GM23338 (cell line): ENCODE data around the gene ZNRF1. TPM values are rescaled to one million over a fixed set of nuclear protein-coding genes. Genes with fewer than 3 reads are reported as not detected.
A peak's percentile ranks its signal among the peaks of the same experiment; 100 is the strongest.

Source experiments
- ATAC-seq: fragments of 200-7000 bp; cut with Tn5 transposase; 3 replicates; pipeline ENCODE4 v1.9.1; 2020
- DNase-seq: peaks from one replicate; pipeline ENCODE4 v3.0.0-alpha.2; 2015; ENCODE audit warnings: low spot score
- H2AFZ ChIP-seq: fragments of 200-600 bp; sonication (generic); 2 replicates; pipeline ENCODE4 v1.8.0; 2016; ENCODE audit warnings: antibody characterized with exemption, mild to moderate bottlenecking, moderate library complexity
- H3F3A ChIP-seq: fragments of 200-600 bp; sonication (generic); replicated peaks from 2 replicates; pipeline ENCODE4 v1.8.0; 2017; ENCODE audit warnings: antibody characterized with exemption, mixed run types, low read depth
- H3K27ac ChIP-seq: fragments of 200-600 bp; sonication (generic); 2 replicates; pipeline ENCODE4 v1.6.1; 2016; ENCODE audit warnings: low read depth
- H3K27me3 ChIP-seq: fragments of 200-600 bp; sonication (generic); 2 replicates; pipeline ENCODE4 v1.8.0; 2016; ENCODE audit warnings: mild to moderate bottlenecking, mixed run types, moderate library complexity; ENCODE audit not compliant: insufficient read depth
- H3K36me3 ChIP-seq: fragments of 200-600 bp; sonication (generic); 2 replicates; pipeline ENCODE4 v1.8.0; 2016; ENCODE audit warnings: mild to moderate bottlenecking; ENCODE audit not compliant: insufficient read depth
- H3K4me1 ChIP-seq: fragments of 200-600 bp; sonication (generic); 2 replicates; pipeline ENCODE4 v1.8.0; 2016; ENCODE audit warnings: mild to moderate bottlenecking, moderate library complexity; ENCODE audit not compliant: insufficient read depth
- H3K4me2 ChIP-seq: fragments of 200-600 bp; sonication (generic); 2 replicates; pipeline ENCODE4 v1.7.1; 2017; ENCODE audit warnings: mixed run types
- H3K4me3 ChIP-seq: fragments of 200-600 bp; sonication (generic); 2 replicates; pipeline ENCODE4 v1.6.1; 2016; ENCODE audit warnings: mixed run types
- H3K79me2 ChIP-seq: fragments of 200-600 bp; sonication (generic); replicated peaks from 2 replicates; pipeline ENCODE4 v1.8.0; 2017; ENCODE audit warnings: mild to moderate bottlenecking; ENCODE audit not compliant: insufficient read depth
- H3K9me2 ChIP-seq: fragments of 200-600 bp; sonication (generic); 2 replicates; pipeline ENCODE4 v1.8.0; 2017; ENCODE audit not compliant: insufficient read depth
- H4K20me1 ChIP-seq: fragments of 200-600 bp; sonication (generic); replicated peaks from 2 replicates; pipeline ENCODE4 v1.8.0; 2017; ENCODE audit warnings: mild to moderate bottlenecking; ENCODE audit not compliant: insufficient read depth
- H3K27ac Mint-ChIP-seq: 2 replicates; pipeline ENCODE4 v1.8.0; 2020; ENCODE audit warnings: inconsistent platforms, mild to moderate bottlenecking, moderate library complexity, mixed read lengths
- H3K27me3 Mint-ChIP-seq: 3 replicates; pipeline ENCODE4 v1.8.0; 2022; ENCODE audit warnings: low read depth, mild to moderate bottlenecking, moderate library complexity, mixed read lengths, inconsistent platforms; ENCODE audit not compliant: insufficient read depth, poor library complexity
- H3K36me3 Mint-ChIP-seq: 3 replicates; pipeline ENCODE4 v1.8.0; 2021; ENCODE audit warnings: low read depth, mild to moderate bottlenecking, inconsistent platforms, moderate library complexity, mixed read lengths
- H3K4me1 Mint-ChIP-seq: 3 replicates; pipeline ENCODE4 v1.8.0; 2020; ENCODE audit warnings: mild to moderate bottlenecking, inconsistent platforms, mixed read lengths
- H3K4me3 Mint-ChIP-seq: 3 replicates; pipeline ENCODE4 v1.8.0; 2021; ENCODE audit warnings: moderate library complexity, mild to moderate bottlenecking, inconsistent platforms, mixed read lengths
- H3K9me3 Mint-ChIP-seq: 3 replicates; pipeline ENCODE4 v1.8.0; 2020; ENCODE audit warnings: moderate library complexity, mild to moderate bottlenecking, inconsistent platforms, mixed read lengths
- CREB1 ChIP-seq: fragments of 250-450 bp; sonication (Bioruptor Pico); IDR thresholded peaks from 2 replicates; pipeline ENCODE4 v1.5.0; 2020; ENCODE audit warnings: low read depth, mild to moderate bottlenecking, moderate library complexity
- EZH2 ChIP-seq: fragments of 200-600 bp; sonication (generic); IDR thresholded peaks from one replicate; pipeline ENCODE4 v1.8.0; 2017; ENCODE audit warnings: antibody characterized with exemption, mild to moderate bottlenecking, low read depth; ENCODE audit not compliant: unreplicated experiment
- EZH2phosphoT487 ChIP-seq: fragments of 200-600 bp; sonication (generic); IDR thresholded peaks from one replicate; pipeline ENCODE4 v1.8.1; 2018; ENCODE audit warnings: antibody characterized with exemption; ENCODE audit not compliant: unreplicated experiment
- JUNB ChIP-seq: IDR thresholded peaks from one replicate; pipeline ENCODE4 v1.6.1; 2016; ENCODE audit warnings: antibody characterized with exemption; ENCODE audit not compliant: unreplicated experiment
- NANOG ChIP-seq: IDR thresholded peaks from 2 replicates; pipeline ENCODE4 v1.6.1; 2016; ENCODE audit warnings: antibody characterized with exemption, borderline replicate concordance
- POLR2AphosphoS5 ChIP-seq: IDR thresholded peaks from 2 replicates; pipeline ENCODE4 v1.6.1; 2016; ENCODE audit warnings: antibody characterized with exemption, low read depth
- ZNF114 ChIP-seq: fragments of 250-450 bp; sonication (Bioruptor Pico); IDR thresholded peaks from 2 replicates; pipeline ENCODE4 v1.5.0; 2020; ENCODE audit warnings: mild to moderate bottlenecking, moderate library complexity
- ZNF331 ChIP-seq: fragments of 250-450 bp; sonication (Bioruptor Pico); IDR thresholded peaks from 2 replicates; pipeline ENCODE4 v1.5.0; 2020; ENCODE audit warnings: low read depth, mild to moderate bottlenecking, moderate library complexity
- polyA plus RNA-seq: library from polyadenylated mRNA; unstranded; fragments of >200 nt; fragmentation: Nextera tagmentation; extraction: Ambion mirVana; gene quantifications from 2 replicates; pipeline ENCODE4 v1.2.1, GENCODE V29; 2016
- total RNA-seq: library from RNA; depleted of rRNA; stranded (reverse); fragments of >200 nt; shearing (Covaris generic); gene quantifications from 2 replicates; pipeline ENCODE4 v1.2.3, GENCODE V29; 2014
- TF ChIP-seq, protein P1 (sequence below): IDR thresholded peaks from 2 replicates; pipeline ENCODE4 v1.6.1; 2016; ENCODE audit warnings: antibody characterized with exemption
- TF ChIP-seq, protein P2 (sequence below): fragments of 250-450 bp; sonication (Bioruptor Pico); IDR thresholded peaks from 2 replicates; pipeline ENCODE4 v1.5.0; 2020; ENCODE audit warnings: mild to moderate bottlenecking, moderate library complexity
- TF ChIP-seq, protein P3 (sequence below), 2 experiments: fragments of 200-600 bp in 1 of 2; sonication (generic) in 1 of 2; conservative IDR thresholded peaks; 2 replicates each; pipeline versions ENCODE4 v1.5.1 to v1.6.1; 2016 to 2017; ENCODE audit warnings: antibody characterized with exemption in 2 of 2, low read depth in 2 of 2, mild to moderate bottlenecking in 2 of 2, moderate library complexity in 1 of 2

ZNRF1 gene
- total and polyA plus RNA-seq, 2 experiments from 2014 or later: 22.4 to 42.1 TPM

GRCh38 chr16:75148311-75149195 is 149.7 kb downstream of the ZNRF1 start, which contains the start of gene ZFP1:
TSS of gene ZFP1 (plus strand) at chr16:75148524. CDS start at chr16:75152952, 4,428 bp downstream.
- Mint-ChIP-seq H3K4me3 (peak within 1 kb of the TSS; percentile 96), H3K4me1 (no peaks in the 10 kb centered on the region), H3K27me3 (peaks cover 10% of the 10 kb centered on the region), H3K27ac (peak within 1 kb of the TSS; percentile 93), H3K9me3 (peaks cover 46% of the 10 kb centered on the region), H3K36me3 (peaks cover 36% of the 10 kb centered on the region)
- no peaks in the 10 kb centered on the region for H3K27me3 ChIP-seq
- 0 out of 2 replicates have a peak, but pooled peaks cover 3% of the 10 kb centered on the region for H3F3A ChIP-seq
- peak; percentile 93 for ATAC-seq
- H4K20me1 ChIP-seq: peaks cover 2% of the 10 kb centered on the region; the same call in 1 of the 2 replicates
- peaks cover 2% of the 10 kb centered on the region; the same call in 1 of the 2 replicates for H3K36me3 ChIP-seq
- H3K79me2 ChIP-seq: peaks cover 46% of the 10 kb centered on the region
- H3K4me3 ChIP-seq: peak within 1 kb of the TSS; percentile 98
- peak within 1 kb of the TSS; percentile 78 for H3K4me2 ChIP-seq
- H3K4me1 ChIP-seq: no peaks in the 10 kb centered on the region
- no peaks in the 10 kb centered on the region; the same call in 1 of the 2 replicates for H3K9me2 ChIP-seq
- peak; percentile 98 for DNase-seq
- H2AFZ ChIP-seq: peak within 1 kb of the TSS; percentile 94; the same call in 1 of the 2 replicates
- peak within 1 kb of the TSS; percentile 89 for H3K27ac ChIP-seq
- TF ChIP-seq JUNB (peak; percentile 94), POLR2AphosphoS5 (peak; percentile 86), EZH2 (no peak)
- TF ChIP-seq, protein P1, sequence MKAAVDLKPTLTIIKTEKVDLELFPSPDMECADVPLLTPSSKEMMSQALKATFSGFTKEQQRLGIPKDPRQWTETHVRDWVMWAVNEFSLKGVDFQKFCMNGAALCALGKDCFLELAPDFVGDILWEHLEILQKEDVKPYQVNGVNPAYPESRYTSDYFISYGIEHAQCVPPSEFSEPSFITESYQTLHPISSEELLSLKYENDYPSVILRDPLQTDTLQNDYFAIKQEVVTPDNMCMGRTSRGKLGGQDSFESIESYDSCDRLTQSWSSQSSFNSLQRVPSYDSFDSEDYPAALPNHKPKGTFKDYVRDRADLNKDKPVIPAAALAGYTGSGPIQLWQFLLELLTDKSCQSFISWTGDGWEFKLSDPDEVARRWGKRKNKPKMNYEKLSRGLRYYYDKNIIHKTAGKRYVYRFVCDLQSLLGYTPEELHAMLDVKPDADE: peak; percentile 89

DNA sequence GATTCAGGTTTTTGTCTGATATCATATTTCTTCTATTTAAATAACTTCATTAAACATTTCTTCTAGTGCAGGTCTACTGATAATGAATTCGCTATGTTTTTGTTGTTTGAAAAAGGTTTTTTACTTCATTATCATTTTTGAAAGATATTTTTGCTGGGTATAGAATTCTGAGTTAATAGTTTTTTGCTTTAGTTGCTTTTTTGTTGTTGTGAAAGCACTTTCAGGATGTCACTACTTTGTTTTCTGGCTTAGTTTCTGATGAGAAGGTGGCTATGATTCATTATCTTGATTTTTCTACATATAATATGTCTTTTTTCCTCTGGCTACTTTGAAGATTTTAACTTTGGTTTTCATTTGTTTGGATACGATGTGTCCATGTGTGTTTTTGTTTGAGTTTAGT is 153.0 kb downstream of the ZNRF1 start:
- DNase-seq: no peak
- no peak overlapping the region for H3K27ac ChIP-seq
- H3F3A ChIP-seq: 0 out of 2 replicates have a peak, but pooled peaks cover 3% of the 10 kb centered on the region
- H3K4me1 Mint-ChIP-seq: no peaks in the 10 kb centered on the region
- no peak overlapping the region for H3K4me3 Mint-ChIP-seq
- no peak overlapping the region for H3K27ac Mint-ChIP-seq
- peaks cover 33% of the 10 kb centered on the region for H3K9me3 Mint-ChIP-seq
- H3K79me2 ChIP-seq: peaks cover 54% of the 10 kb centered on the region
- no peaks in the 10 kb centered on the region for H3K27me3 ChIP-seq
- no peak overlapping the region for H3K4me3 ChIP-seq
- H3K27me3 Mint-ChIP-seq: peaks cover 12% of the 10 kb centered on the region
- no peaks in the 10 kb centered on the region for H3K4me1 ChIP-seq
- peaks cover 63% of the 10 kb centered on the region for H3K36me3 Mint-ChIP-seq
- peaks cover 8% of the 10 kb centered on the region for H4K20me1 ChIP-seq
- no peak overlapping the region for H2AFZ ChIP-seq
- peaks cover 9% of the 10 kb centered on the region; the same call in 1 of the 2 replicates for H3K36me3 ChIP-seq
- no peak for ATAC-seq
- no peaks in the 10 kb centered on the region for H3K9me2 ChIP-seq
- H3K4me2 ChIP-seq: no peak overlapping the region
- TF ChIP-seq, protein P2, sequence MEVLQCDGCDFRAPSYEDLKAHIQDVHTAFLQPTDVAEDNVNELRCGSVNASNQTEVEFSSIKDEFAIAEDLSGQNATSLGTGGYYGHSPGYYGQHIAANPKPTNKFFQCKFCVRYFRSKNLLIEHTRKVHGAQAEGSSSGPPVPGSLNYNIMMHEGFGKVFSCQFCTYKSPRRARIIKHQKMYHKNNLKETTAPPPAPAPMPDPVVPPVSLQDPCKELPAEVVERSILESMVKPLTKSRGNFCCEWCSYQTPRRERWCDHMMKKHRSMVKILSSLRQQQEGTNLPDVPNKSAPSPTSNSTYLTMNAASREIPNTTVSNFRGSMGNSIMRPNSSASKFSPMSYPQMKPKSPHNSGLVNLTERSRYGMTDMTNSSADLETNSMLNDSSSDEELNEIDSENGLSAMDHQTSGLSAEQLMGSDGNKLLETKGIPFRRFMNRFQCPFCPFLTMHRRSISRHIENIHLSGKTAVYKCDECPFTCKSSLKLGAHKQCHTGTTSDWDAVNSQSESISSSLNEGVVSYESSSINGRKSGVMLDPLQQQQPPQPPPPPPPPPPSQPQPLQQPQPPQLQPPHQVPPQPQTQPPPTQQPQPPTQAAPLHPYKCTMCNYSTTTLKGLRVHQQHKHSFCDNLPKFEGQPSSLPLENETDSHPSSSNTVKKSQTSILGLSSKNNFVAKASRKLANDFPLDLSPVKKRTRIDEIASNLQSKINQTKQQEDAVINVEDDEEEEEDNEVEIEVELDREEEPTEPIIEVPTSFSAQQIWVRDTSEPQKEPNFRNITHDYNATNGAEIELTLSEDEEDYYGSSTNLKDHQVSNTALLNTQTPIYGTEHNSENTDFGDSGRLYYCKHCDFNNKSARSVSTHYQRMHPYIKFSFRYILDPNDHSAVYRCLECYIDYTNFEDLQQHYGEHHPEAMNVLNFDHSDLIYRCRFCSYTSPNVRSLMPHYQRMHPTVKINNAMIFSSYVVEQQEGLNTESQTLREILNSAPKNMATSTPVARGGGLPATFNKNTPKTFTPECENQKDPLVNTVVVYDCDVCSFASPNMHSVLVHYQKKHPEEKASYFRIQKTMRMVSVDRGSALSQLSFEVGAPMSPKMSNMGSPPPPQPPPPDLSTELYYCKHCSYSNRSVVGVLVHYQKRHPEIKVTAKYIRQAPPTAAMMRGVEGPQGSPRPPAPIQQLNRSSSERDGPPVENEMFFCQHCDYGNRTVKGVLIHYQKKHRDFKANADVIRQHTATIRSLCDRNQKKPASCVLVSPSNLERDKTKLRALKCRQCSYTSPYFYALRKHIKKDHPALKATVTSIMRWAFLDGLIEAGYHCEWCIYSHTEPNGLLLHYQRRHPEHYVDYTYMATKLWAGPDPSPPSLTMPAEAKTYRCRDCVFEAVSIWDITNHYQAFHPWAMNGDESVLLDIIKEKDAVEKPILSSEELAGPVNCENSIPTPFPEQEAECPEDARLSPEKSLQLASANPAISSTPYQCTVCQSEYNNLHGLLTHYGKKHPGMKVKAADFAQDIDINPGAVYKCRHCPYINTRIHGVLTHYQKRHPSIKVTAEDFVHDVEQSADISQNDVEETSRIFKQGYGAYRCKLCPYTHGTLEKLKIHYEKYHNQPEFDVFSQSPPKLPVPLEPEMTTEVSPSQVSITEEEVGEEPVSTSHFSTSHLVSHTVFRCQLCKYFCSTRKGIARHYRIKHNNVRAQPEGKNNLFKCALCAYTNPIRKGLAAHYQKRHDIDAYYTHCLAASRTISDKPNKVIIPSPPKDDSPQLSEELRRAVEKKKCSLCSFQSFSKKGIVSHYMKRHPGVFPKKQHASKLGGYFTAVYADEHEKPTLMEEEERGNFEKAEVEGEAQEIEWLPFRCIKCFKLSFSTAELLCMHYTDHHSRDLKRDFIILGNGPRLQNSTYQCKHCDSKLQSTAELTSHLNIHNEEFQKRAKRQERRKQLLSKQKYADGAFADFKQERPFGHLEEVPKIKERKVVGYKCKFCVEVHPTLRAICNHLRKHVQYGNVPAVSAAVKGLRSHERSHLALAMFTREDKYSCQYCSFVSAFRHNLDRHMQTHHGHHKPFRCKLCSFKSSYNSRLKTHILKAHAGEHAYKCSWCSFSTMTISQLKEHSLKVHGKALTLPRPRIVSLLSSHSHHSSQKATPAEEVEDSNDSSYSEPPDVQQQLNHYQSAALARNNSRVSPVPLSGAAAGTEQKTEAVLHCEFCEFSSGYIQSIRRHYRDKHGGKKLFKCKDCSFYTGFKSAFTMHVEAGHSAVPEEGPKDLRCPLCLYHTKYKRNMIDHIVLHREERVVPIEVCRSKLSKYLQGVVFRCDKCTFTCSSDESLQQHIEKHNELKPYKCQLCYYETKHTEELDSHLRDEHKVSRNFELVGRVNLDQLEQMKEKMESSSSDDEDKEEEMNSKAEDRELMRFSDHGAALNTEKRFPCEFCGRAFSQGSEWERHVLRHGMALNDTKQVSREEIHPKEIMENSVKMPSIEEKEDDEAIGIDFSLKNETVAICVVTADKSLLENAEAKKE (CRISPR knock-in tag): no peak
- TF ChIP-seq POLR2AphosphoS5: no peak
- TF ChIP-seq, protein P3, sequence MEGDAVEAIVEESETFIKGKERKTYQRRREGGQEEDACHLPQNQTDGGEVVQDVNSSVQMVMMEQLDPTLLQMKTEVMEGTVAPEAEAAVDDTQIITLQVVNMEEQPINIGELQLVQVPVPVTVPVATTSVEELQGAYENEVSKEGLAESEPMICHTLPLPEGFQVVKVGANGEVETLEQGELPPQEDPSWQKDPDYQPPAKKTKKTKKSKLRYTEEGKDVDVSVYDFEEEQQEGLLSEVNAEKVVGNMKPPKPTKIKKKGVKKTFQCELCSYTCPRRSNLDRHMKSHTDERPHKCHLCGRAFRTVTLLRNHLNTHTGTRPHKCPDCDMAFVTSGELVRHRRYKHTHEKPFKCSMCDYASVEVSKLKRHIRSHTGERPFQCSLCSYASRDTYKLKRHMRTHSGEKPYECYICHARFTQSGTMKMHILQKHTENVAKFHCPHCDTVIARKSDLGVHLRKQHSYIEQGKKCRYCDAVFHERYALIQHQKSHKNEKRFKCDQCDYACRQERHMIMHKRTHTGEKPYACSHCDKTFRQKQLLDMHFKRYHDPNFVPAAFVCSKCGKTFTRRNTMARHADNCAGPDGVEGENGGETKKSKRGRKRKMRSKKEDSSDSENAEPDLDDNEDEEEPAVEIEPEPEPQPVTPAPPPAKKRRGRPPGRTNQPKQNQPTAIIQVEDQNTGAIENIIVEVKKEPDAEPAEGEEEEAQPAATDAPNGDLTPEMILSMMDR (conservative IDR thresholded peaks at IDR 0.05; ENCODE audit: low read depth in 2 of 2): no peak
- no peak for TF ChIP-seq ZNF114 (CRISPR knock-in tag)
- no peak for TF ChIP-seq EZH2
- TF ChIP-seq JUNB: no peak
- TF ChIP-seq NANOG: no peak
- no peak for TF ChIP-seq CREB1
- TF ChIP-seq ZNF331: no peak
- no peak for TF ChIP-seq EZH2phosphoT487
